ENCODE data around the gene NUDT14.

- TF ChIP-seq CTCF (IDR thresholded peaks at IDR 0.05) (no peak), POLR2AphosphoS5 (IDR thresholded peaks at IDR 0.05; ENCODE audit: low read depth, low read length) (no peak), REST (IDR thresholded peaks at IDR 0.05; ENCODE audit: insufficient read depth in 1 of 2, low read depth in 2 of 2, low read length in 1 of 2) (no peak)
Observed at GRCh38 chr14:105217774-105218173, 36.7 kb upstream of the NUDT14 start.
